ENCODE data around the gene PRAMEF26.
"Not testable (repeated sequence)": the region's sequence is repeated elsewhere in the genome, so short reads cannot be mapped to it uniquely, and the experiment has no call there.

PRAMEF26 gene

DNA sequence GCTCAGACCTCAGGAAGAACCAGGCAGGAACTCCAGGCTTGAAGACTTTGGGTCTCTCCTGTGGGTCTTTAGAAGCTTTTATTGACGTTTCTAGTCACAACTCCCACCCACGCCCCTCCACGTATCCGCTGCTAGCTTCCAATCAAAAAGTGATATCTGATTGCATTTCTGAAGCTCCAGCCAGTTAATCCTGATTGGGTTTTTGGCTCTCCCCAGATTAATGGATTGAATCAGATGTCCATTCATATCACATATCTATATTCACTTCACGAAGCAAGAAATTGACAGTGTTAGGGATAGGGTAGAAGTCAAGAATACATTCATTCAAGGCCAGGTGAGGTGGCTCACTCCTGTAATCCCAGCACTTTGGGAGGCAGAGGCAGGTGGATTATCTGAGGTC, at the start of gene PRAMEF26:
PRAMEF26 (minus strand) TSS at position 101 of the 400 bp plus-strand sequence. CDS start 2,914 bp downstream, outside the sequence.
- not testable (repeated sequence) for FAIRE-seq

DNA sequence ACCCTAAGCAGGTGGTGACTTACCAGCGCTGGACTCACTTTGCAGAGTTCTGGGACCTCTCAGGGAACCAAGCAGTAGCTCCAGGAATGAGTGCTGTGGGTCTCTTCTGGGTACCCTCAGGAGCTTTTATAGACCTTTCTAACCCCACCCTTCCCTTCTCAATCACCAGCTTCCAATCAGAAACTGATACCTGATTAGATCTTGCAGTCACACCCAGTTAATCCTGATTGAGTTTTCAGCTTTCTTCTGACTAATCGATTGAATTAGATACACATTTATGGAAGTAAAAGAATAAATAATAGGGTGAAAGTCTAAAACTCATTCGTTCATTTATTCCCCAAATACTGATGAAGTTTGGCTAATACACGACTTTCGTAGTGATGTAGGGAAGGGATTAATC, 45.5 kb upstream of the PRAMEF26 start, which contains the start of gene PRAMEF13:
PRAMEF13 (minus strand) TSS at position 101 of the 400 bp plus-strand sequence. CDS start 1,820 bp downstream, outside the sequence.
- FAIRE-seq = not testable (repeated sequence)

DNA sequence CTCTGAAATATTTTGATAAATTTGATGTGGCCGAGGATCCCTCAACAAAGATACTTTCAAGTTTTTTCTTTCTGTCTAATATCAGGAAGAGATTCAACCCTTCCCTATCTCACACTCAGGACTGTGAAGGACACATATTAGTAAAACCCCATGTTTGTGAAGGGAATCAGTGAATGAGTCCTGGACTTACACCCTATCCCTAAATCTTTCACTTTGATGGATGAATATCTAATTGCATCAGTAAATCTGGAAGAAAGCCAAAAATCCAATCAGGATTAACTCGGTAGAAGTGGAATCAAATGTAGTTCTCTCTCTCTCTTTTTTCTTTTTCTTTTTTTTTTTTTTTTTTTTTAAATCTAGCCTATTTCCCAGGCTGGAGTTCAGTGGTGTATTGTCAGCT, 15.7 kb upstream of the PRAMEF26 start, which contains the start of gene PRAMEF9:
PRAMEF9 (plus strand) TSS at position 301 of the 400 bp plus-strand sequence. CDS start 3,433 bp downstream, outside the sequence.
- FAIRE-seq = not testable (repeated sequence)

DNA sequence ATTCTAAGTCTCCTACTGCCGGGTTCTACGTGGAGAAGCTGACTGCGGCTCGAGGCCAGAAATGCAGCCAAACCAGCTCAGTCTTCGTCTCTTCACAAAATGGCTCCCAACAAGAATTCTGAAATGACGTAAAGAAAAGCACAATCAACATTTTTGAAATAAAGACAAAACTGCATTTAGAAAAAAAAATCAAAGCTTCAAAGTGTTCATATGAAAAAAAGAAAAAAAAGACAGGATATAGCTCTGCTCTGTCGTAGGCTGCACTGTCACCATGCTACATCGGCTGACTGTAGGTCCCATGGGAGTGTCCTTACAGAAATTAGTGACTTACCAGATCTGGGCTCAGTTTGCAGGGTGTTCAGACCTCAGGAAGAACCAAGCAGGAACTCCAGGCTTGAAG, 9.7 kb upstream of the PRAMEF26 start, which contains the start of gene HNRNPCL4:
HNRNPCL4 (minus strand) TSS at position 101 of the 400 bp plus-strand sequence. CDS start 164 bp downstream, outside the sequence.
- not testable (repeated sequence) for FAIRE-seq

- not testable (repeated sequence) for FAIRE-seq
Measured at GRCh38 chr1:13116754-13117153, 39.1 kb downstream of the PRAMEF26 start, which contains the start of gene HNRNPCL2. HNRNPCL2 (minus strand) TSS chr1:13116854; CDS start chr1:13116400, 454 bp downstream.

Data from A204.1 (cell line).